NCI-H187 (cell line): ENCODE data around the gene TLCD3B.
A peak's percentile ranks its signal among the peaks of the same experiment; 100 is the strongest.

Experiments
- DNase-seq, 2 experiments: peaks; one replicate each; lab custom pipeline; 2025; lab: John Stamatoyannopoulos, UW

The TLCD3B gene, protein sequence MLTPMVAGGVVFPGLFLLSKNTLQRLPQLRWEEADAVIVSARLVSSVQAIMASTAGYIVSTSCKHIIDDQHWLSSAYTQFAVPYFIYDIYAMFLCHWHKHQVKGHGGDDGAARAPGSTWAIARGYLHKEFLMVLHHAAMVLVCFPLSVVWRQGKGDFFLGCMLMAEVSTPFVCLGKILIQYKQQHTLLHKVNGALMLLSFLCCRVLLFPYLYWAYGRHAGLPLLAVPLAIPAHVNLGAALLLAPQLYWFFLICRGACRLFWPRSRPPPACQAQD

DNA sequence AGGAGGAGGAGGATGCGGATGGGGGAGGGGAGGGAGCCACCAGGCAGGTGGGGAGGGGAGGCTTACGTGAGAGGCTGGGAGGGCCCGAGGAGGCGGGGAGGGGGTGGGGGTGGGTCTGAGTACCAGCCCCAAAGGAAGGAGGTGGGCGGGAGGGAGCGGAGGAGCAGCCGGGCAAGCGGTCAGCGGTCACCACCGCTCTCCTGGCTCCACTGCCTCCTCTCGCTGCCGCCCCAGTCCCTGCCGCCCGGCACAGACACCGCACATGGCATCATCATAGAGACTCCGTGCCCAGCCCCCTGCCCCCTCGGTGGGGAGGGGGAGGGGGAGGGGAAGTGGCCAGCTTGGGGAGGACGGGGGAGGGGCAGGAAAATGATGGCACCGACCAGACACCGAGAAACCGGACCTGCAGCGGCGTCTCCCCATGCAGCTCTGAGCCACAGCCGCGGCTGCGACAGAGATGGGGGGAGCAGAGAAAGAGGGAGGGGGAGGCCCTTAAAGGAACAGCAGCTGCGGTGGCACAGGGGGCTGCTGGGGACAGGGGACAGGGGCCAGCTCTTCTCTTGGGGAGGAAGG lies at the start of gene TLCD3B:
TLCD3B (minus strand) TSS at position 431 of the 573 bp plus-strand sequence. CDS start 744 bp downstream, outside the sequence.
- no peak for DNase-seq

DNA sequence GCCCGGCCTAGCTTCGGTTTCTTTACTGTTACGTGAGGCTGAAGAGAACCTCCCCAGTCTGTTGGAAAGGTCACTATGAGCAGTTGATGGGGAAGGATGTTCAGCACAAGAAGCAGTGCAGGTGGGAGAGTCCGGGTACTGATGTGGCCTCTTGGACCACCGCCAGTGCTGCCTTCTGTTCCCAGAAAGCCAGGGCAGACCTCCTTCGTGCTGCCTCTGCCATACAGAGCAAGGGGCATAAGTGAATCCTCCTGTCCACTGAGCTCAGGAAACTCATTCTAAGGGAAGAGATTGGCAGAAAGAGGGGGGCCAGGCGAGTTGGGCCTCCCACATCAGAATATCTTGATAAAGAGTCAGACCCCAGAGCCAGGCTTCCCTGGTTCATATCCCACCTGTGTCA lies 48.4 kb upstream of the TLCD3B start:
- no peak for DNase-seq

DNA sequence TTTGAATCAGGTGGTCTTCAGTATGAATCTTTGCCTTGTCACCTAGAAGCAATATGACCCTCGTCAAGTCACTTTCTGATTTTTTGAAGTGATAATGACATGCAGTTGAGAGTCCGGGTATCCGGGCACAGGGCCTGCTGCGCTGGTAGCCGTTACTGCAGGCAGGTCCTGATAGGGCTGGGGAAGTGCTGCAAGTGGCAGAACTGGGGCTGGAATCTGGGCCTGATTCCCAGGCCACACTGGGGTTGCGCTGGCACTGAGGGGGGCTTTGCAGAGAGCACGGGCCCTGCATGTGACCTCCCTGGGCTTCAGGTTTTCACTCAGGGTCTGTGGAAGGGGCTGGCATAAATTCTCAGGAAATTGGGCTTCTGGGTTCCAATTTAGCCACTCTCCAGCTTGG lies 47.7 kb upstream of the TLCD3B start:
- no peak for DNase-seq

DNA sequence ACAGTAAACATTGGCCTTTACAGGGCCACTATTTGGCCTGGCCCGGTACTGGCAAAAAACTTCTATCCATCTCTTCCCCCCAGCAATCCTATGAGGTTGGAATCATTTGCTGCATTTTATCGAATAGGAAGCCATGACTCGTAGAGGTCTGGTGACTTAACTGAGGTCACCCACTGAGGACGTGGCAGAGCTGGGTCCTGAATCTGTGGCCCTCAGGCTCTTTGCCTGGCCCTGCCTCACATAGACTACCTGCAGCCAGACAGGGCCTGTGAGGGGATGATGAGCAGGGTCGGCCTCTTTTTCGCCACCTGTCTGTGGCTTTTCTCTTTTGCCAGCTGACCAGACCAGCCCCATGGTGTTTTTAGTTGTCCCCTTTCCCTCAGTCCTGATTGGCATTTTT lies 46.6 kb upstream of the TLCD3B start:
- DNase-seq, result no peak

DNA sequence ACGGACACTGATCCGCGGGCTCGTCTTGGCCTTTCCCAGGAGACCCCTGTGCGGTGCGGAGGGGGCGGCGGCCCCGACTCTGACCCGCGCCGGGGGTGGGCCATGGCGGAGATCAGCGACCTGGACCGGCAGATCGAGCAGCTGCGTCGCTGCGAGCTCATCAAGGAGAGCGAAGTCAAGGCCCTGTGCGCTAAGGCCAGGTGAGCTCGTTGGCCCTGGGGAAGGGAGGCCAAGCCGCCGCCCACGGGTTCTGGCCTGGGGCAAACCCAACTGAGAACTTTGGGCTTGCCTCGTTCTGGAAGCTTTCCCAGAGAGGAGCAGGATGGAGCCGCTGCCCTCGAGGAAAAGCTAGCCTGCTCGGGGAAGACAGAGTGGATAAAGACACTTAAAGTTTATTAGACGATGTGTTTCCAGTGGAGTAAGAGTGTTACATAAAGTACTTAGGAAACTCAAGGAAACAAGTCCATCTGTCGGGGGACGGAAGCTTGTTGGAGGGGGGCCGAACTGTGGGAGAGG lies 45.3 kb upstream of the TLCD3B start:
- no peak for DNase-seq

DNA sequence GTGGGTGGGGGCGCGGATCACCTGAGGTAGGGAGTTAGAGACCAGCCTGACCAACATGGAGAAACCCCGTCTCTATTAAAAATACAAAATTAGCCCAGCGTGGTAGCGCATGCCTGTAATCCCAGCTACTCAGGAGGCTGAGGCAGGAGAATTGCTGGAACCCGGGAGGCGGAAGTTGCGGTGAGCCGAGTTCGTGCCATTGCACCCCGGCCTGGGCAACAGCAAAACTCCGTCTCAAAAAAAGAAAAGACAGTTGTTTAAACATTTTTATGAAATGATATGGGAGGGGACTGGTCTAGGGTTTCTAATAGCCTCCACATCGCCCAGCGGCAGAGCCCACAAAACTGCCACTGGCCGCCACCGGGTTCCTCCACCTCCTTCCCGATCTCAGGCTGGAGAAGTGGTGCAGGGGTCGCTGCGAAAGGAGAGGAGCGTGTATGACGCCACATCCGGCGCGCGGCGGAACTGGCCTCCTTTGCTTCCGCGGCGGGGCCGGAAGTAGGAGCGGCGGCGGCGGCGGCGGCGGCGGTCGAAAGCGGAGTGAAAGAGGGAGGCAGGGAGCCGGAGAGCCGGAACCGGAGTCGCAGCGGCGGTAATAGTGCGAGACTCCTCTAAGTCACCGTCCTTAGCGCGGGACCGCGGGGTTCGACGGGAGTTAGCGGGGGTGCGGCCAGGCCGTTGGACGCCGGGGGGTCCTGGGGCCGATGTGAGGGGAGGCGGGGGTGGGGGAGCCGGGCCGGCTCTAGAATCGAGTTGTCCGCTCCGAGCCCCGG lies 44.6 kb upstream of the TLCD3B start, which contains the start of gene PPP4C:
PPP4C (plus strand) TSS at position 492 of the 773 bp plus-strand sequence. CDS start 384 bp downstream, outside the sequence.
- peak; percentile 20 to 26 for DNase-seq

DNA sequence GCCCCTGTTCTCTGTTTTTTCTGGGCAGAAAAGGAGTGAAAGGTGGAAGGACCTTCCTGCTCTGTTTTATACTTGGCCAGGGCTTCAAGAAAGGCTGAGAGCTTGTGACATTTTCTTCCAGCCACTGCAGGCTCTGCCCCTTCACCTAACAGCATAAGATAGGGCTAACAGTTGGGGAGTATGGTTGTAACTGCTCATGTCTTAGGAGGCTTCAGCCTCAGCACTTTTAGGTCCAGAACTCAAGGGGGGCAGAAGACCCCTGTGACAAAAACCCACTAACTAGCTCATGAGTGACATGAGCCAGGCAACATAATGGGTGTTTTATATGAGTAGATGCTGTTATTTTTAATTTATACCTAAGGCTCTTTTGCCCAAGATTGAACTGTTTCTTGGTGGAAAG lies 39.4 kb upstream of the TLCD3B start:
- no peak for DNase-seq

DNA sequence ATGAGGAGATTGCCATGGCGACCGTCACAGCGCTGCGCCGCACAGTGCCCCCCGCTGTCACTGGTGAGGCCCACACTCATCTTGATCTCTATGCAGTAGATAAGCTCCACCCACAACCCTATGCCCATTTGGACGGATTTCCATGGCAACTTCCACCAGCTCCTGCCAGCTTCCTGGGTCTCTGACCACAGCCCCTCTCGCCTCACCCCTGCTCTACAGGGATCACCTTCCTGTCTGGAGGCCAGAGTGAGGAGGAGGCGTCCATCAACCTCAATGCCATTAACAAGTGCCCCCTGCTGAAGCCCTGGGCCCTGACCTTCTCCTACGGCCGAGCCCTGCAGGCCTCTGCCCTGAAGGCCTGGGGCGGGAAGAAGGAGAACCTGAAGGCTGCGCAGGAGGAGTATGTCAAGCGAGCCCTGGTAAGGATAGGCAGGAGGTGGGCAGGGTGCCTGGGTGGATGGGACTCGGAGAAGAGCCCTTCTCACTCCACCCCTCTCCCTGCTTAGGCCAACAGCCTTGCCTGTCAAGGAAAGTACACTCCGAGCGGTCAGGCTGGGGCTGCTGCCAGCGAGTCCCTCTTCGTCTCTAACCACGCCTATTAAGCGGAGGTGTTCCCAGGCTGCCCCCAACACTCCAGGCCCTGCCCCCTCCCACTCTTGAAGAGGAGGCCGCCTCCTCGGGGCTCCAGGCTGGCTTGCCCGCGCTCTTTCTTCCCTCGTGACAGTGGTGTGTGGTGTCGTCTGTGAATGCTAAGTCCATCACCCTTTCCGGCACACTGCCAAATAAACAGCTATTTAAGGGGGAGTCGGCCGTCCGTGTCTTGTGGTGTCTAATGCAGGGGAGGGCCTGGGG lies 38.8 kb upstream of the TLCD3B start:
- DNase-seq, result no peak

DNA sequence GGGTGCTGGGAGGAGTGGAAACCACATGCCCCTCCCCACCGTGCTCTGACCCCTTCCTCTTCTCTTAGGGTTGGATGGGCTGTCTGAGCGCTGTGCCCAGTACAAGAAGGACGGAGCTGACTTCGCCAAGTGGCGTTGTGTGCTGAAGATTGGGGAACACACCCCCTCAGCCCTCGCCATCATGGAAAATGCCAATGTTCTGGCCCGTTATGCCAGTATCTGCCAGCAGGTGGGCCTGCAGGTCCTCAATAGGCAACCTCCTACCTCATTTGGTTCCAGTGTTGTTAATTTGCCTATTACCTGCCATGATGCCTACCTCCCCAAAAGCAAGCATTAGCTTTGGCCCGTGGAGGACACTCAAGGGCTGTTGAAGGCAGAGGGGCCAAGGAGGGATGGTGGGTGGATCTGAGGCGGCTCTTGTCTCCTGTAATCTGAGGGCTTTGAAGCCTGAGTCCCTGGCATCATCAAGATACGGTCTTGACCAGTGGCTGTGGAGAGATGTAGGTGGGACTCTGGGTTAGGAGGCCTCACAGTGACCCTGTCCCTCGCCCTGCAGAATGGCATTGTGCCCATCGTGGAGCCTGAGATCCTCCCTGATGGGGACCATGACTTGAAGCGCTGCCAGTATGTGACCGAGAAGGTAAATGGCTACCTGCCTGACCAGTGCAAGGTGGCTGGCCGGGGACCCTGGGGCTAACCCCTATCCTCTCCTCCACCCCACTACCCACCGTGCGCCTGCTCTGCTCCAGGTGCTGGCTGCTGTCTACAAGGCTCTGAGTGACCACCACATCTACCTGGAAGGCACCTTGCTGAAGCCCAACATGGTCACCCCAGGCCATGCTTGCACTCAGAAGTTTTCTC lies 37.9 kb upstream of the TLCD3B start:
- no peak for DNase-seq

DNA sequence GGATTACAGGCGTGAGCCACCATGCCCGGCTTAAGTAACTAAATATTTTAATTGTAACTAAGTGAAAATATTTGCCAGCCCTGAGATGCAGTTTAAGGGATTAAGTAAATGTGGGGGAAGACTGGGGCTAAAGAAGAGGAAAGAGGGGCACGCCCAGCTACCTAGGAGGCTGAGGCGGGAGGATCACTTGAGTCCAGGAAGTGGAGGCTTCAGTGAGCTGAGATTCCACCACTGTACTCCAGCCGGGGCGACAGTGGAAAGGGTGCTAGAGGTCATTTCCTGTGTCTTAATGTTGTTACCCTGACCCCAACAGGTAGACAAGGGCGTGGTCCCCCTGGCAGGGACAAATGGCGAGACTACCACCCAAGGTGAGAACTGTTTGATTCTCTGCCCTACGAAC lies 37.3 kb upstream of the TLCD3B start:
- DNase-seq, result no peak

DNA sequence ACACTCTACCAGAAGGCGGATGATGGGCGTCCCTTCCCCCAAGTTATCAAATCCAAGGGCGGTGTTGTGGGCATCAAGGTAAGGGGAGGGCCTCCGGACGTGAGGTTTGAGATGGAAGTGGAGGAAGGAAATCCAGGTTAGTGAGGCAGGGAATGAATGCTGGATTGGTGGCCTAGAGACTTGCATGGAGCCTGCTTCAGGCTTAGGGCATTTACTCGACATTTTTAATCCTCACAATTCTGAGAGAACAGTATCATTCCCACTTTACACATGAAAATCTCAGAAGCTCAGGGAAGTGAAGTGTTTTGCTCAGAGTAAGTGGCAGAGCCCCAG lies 36.5 kb upstream of the TLCD3B start:
- DNase-seq, result no peak

DNA sequence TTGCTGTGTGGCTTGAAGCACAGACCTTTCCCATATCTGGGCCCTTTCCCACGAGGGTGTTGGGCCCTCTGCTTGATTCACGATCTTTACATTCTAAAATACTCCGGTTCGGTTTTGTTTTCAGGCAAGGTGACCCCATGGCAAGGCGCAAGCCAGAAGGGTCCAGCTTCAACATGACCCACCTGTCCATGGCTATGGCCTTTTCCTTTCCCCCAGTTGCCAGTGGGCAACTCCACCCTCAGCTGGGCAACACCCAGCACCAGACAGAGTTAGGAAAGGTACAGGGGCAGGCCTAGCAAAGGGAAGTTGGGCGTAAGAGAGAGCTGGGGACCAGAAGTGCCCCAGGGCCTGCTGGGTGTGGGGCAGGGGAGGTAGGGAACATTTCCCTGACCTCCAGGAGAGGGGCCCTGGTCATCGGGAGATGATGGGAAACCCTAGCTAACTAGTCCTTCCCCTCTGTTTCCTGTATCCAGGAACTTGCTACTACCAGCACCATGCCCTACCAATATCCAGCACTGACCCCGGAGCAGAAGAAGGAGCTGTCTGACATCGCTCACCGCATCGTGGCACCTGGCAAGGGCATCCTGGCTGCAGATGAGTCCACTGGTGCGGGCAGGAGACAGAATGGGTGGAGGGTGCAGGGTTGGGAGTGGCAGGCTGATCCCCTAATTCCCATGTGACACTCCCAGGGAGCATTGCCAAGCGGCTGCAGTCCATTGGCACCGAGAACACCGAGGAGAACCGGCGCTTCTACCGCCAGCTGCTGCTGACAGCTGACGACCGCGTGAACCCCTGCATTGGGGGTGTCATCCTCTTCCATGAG lies 35.9 kb upstream of the TLCD3B start:
- no peak for DNase-seq

DNA sequence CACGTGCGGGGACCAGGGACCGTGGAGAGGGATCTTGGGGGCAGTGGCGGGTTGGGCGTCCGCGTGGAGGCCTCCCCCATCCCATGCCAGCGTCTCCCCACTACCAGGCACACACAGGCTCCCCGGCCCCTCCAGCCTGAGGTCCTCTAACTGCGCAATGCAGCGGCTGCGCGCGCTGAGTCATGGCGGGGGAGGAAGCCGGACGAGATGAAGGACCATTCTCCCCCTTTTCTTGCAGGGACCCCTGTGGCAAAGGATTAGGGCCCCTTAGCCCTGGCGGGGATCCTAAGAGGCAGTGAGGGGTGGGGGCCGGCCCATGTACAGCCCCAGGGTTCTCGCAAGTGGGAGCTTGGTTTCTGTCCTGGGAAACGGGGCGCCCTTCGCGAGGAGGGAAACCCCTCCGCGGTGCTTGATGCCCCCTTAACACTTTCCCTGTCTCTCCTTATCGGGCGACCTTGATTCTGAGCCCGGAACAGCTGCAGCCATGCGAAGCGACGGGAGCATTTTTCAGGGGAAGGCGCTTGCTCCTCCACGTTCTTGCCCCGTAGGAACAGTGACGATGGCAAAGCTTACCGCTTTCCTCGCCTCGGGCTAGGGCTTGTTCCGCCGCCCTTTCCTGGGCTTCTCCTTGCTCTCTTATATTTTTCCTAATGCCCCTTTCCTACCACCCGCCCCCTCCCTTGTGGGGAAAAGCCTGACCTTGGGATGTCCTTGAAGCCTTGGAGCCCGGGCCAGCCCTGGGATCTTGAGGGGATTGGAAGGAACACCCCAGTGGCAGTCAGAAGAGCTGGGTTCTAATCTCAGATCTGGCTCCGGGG lies 35.1 kb upstream of the TLCD3B start:
- no peak for DNase-seq

DNA sequence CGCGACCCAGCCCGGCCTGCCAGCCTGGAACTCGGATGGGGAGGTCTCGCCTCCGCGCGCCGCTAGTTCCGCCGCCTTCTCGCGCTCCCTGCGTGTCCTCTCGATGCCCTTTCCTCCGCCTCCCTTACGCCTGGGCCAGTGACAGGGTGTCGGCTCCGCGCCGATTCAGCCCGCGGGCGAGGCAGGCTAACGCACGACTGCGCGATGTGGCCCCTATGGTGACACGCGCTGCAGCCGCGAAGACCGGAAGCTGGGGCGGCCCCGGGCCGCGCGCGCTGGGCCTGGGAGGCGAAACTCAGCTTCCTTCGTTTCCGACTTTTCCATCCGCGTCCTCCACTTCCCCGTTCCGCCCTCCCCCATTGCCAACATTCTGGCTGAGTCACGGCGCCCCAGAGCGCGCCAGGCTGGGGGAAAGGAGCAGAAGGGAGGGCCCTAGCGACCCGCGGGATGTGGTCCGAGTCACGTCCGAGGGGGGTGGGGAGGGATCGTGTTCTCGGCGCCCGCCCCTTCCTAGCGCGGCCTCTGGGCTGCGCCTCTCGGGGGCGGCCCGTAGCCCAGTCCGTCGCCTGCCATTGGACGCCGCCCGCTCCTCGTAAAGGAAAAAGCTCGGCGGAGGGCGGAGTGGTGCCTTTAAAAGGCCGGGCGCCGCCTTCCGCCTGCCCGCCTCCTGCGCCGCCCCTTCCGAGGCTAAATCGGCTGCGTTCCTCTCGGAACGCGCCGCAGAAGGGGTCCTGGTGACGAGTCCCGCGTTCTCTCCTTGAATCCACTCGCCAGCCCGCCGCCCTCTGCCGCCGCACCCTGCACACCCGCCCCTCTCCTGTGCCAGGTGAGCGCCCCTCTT lies 34.3 kb upstream of the TLCD3B start, which contains the start of gene ALDOA:
ALDOA (plus strand) TSS at position 659 of the 841 bp plus-strand sequence. CDS start 1,138 bp downstream, outside the sequence.
- DNase-seq, result peak; percentile 51 to 87

DNA sequence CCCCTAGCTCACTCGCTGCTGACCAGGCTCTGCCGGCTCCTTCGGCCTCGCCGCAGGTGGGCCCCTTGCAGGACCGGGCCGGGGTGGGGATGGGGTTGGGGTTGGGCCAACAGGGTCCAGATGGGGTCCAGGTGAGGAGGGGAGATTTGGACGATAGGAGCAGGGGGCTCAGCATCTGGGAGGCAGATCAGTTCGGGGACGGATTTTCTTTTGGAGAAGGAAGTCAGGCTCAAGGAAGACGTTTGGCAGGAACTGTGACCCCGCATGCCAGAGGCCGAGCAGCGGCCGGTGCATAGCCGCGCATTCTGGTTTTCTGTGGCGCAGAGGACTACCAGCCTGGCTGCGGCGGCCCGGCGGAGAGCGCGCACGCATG lies 33.6 kb upstream of the TLCD3B start:
- DNase-seq, result no peak

DNA sequence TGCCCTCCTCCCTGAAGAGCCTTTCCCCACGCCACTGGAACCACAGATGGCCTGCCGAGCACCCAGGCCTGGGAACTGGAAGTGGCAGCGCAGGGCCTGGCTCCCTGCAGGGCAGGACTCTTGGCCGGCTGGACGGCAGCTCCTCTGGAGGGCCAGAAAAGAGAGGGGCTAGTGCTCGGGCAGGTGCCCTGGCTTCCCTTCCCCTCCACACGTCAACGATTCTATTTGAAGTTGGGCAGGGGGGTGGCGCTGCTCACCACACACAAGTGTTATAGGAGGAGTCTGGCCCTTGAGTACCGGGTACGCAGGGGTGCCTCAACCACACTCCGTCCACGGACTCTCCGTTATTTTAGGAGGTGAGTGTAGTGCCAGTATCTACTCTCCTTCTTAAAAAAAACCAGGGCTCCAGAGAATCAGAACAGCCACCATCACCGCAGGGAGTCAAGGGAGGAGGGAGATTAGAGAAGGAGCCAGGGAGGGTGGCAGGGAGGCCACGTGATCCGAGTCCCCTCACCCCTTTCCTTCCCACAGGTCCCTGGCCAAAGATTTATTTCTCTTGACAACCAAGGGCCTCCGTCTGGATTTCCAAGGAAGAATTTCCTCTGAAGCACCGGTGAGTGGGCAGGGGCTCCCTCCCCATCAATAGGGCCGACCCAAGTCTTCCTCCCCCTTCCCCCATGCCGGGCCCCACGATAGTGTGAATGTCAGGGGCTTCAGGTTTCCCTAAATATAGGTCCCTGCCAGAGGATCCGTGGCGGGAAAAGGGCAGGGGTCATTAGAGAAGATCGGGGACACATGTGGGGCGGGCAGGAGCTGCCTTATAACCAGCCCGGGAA lies 33.0 kb upstream of the TLCD3B start:
- DNase-seq, result peak; percentile 25

DNA sequence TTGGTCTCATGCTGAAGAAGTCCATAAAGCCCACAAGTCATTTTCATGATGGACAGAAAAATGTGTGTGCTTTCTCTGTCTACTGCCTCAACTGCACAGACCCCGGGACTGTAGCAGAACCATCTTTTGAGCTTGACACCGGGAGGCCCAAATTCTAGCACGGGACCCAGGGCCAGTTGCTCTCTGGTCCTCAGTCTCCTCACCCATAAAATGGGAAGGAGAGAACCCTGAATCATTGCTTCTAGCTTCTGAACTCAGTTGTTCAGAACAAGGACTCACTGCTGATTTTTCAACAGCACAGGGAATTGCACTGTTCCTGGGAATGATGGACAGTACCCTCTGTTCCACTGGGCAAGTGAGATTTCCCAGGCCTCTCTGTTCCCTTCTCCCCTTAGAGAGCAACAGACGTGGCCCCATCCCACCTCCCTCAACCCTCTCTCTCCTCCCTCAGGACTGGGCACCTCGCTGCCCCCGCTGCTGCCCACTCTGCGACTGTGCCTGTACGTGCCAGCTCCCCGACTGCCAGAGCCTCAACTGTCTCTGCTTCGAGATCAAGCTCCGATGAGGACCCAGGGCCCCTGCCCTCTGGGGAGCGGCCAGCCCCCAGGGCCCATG lies 32.3 kb upstream of the TLCD3B start:
- no peak for DNase-seq
